Measurements from ENCODE around the gene RADIL. TPM values are rescaled to one million over a fixed set of nuclear protein-coding genes. Genes with fewer than 3 reads are reported as not detected.

The RADIL gene
- polyA plus RNA-seq, 3 donors, result not detected

- Histone ChIP-seq H3K9ac (ENCODE audit: insufficient read depth, low read length, poor library complexity, severe bottlenecking) (no peak overlapping the region), H2AFZ (ENCODE audit: insufficient read depth, low read depth, low read length, poor library complexity, severe bottlenecking) (no peak overlapping the region), H3K27ac (ENCODE audit: low read depth in 1 of 2, low read length in 2 of 2) (no peak overlapping the region), H3K36me3 (replicated peaks in 1 of 2; ENCODE audit: control insufficient read depth in 1 of 2, insufficient read depth in 2 of 2, low read length in 2 of 2) (peaks cover 91 to 100% of the 10 kb centered on the region in 2 donors), H3K4me3 (replicated peaks in 1 of 3; ENCODE audit: low read depth in 2 of 3, low read length in 3 of 3) (no peak overlapping the region), H4K20me1 (ENCODE audit: insufficient read depth, low read length) (peaks cover 82% of the 10 kb centered on the region), H3K4me1 (ENCODE audit: control insufficient read depth in 1 of 2, insufficient read depth in 2 of 2, low read length in 2 of 2) (no peaks in the 10 kb centered on the region), H3K79me2 (ENCODE audit: insufficient read depth, low read length) (peaks cover 32% of the 10 kb centered on the region), H3K27me3 (ENCODE audit: control insufficient read depth in 2 of 2, insufficient read depth in 2 of 2, low read length in 2 of 2) (no peaks in the 10 kb centered on the region), H3K4me2 (replicated peaks; ENCODE audit: extremely low read depth, low read length, poor library complexity, severe bottlenecking) (no peak overlapping the region), H3K9me3 (replicated peaks in 1 of 2; ENCODE audit: control insufficient read depth in 1 of 2, insufficient read depth in 1 of 2, low read length in 2 of 2) (no peaks in the 10 kb centered on the region)
- no peak for TF ChIP-seq CTCF (IDR thresholded peaks at IDR 0.05)
- Mint-ChIP-seq H3K4me3 (no peak overlapping the region), H3K36me3 (peaks cover 54 to 92% of the 10 kb centered on the region in 2 donors), H3K27me3 (ENCODE audit: low read depth in 3 of 3) (peaks cover 0 to 2% (median 0%) of the 10 kb centered on the region in 3 donors), H3K4me1 (no peaks in the 10 kb centered on the region), H3K9me3 (no peaks in the 10 kb centered on the region), H3K27ac (no peak overlapping the region)
- intact Hi-C loops (cut with micrococcal nuclease), result no loop called here
- 97% methylated on average over 19 of the region's 19 CpGs for WGBS (ENCODE audit: insufficient coverage)
- no peak for DNase-seq
Measured at GRCh38 chr7:4784799-4785198, 98.7 kb downstream of the RADIL start.

- Mint-ChIP-seq H3K4me1 (no peaks in the 10 kb centered on the region), H3K27ac (no peak overlapping the region), H3K27me3 (ENCODE audit: low read depth in 3 of 3) (peaks cover 0 to 2% (median 0%) of the 10 kb centered on the region in 3 donors), H3K36me3 (peaks cover 49 to 88% of the 10 kb centered on the region in 2 donors), H3K9me3 (no peaks in the 10 kb centered on the region), H3K4me3 (no peak overlapping the region)
- no peaks in the 10 kb centered on the region for H3K4me1 ChIP-seq (ENCODE audit: control insufficient read depth in 1 of 2, insufficient read depth in 2 of 2, low read length in 2 of 2)
- H3K9ac ChIP-seq (ENCODE audit: insufficient read depth, low read length, poor library complexity, severe bottlenecking), result no peak overlapping the region
- H2AFZ ChIP-seq (ENCODE audit: insufficient read depth, low read depth, low read length, poor library complexity, severe bottlenecking), result no peak overlapping the region
- peaks cover 37% of the 10 kb centered on the region for H3K79me2 ChIP-seq (ENCODE audit: insufficient read depth, low read length)
- no peak overlapping the region for H3K4me3 ChIP-seq (replicated peaks in 1 of 3; ENCODE audit: low read depth in 2 of 3, low read length in 3 of 3)
- H3K4me2 ChIP-seq (replicated peaks; ENCODE audit: extremely low read depth, low read length, poor library complexity, severe bottlenecking), result no peak overlapping the region
- peaks cover 82 to 93% of the 10 kb centered on the region in 2 donors for H3K36me3 ChIP-seq (replicated peaks in 1 of 2; ENCODE audit: control insufficient read depth in 1 of 2, insufficient read depth in 2 of 2, low read length in 2 of 2)
- H4K20me1 ChIP-seq (ENCODE audit: insufficient read depth, low read length), result peaks cover 84% of the 10 kb centered on the region
- whole genome bisulfite sequencing (ENCODE audit: insufficient coverage), result 97% methylated on average over 33 of the region's 40 CpGs
- DNase-seq, result no peak
- intact Hi-C loops (cut with micrococcal nuclease), result no loop called here
- TF ChIP-seq CTCF (IDR thresholded peaks at IDR 0.05), result no peak
- H3K27ac ChIP-seq (ENCODE audit: low read depth in 1 of 2, low read length in 2 of 2), result no peak overlapping the region
- no peaks in the 10 kb centered on the region for H3K27me3 ChIP-seq (ENCODE audit: control insufficient read depth in 2 of 2, insufficient read depth in 2 of 2, low read length in 2 of 2)
- no peaks in the 10 kb centered on the region for H3K9me3 ChIP-seq (replicated peaks in 1 of 2; ENCODE audit: control insufficient read depth in 1 of 2, insufficient read depth in 1 of 2, low read length in 2 of 2)
Measured at GRCh38 chr7:4783762-4784351, 99.7 kb downstream of the RADIL start.
